Measurements from ENCODE around the gene FEM1B.

The FEM1B gene

DNA sequence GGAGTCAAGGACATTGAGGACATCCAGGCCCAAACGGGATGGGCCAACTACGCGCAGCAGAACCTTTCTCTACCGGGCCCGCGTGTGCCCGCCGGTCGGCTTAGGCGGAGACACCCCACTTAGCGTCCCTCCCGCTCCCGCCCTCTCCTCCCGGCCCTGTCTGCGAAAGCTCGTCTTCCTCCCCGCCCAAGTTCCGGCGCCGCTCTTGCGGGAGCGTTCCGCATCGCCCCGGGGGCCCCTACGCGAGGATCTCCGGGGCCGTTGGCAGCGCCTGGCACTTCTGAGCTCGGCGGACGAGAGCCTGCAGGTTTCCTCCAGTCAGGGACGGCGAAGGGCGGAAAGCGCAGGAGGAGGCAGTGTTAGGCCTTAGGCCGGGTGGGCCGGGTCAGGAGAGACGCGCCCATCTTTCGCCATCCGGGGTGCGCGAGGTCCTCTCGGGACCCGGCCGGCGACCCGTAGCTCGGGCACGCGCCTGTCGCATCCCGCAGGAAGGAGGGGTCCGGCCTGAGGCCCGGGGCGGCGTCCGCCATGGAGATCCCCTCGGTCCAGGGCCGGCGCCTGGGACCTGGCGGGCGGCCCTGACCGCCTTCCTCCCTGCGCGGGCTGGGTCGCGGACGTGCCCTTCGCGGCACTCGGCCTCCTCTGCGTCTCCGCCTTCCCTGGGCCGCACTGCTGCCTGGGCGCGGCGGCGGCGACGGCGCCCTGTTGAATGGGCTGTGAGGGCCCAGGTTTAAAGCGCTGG, at the start of gene FEM1B:
Gene FEM1B, plus strand, starts transcription at position 143 of the 742 bp plus-strand sequence. CDS start 673 bp downstream, outside the sequence.
- ATAC-seq (ENCODE audit: low read depth), result peak; percentile 60
- peaks cover 45% of the 10 kb centered on the region for H3K4me1 ChIP-seq (ENCODE audit: insufficient read depth, poor library complexity, severe bottlenecking)
- TF ChIP-seq, protein P1, sequence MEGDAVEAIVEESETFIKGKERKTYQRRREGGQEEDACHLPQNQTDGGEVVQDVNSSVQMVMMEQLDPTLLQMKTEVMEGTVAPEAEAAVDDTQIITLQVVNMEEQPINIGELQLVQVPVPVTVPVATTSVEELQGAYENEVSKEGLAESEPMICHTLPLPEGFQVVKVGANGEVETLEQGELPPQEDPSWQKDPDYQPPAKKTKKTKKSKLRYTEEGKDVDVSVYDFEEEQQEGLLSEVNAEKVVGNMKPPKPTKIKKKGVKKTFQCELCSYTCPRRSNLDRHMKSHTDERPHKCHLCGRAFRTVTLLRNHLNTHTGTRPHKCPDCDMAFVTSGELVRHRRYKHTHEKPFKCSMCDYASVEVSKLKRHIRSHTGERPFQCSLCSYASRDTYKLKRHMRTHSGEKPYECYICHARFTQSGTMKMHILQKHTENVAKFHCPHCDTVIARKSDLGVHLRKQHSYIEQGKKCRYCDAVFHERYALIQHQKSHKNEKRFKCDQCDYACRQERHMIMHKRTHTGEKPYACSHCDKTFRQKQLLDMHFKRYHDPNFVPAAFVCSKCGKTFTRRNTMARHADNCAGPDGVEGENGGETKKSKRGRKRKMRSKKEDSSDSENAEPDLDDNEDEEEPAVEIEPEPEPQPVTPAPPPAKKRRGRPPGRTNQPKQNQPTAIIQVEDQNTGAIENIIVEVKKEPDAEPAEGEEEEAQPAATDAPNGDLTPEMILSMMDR (IDR thresholded peaks at IDR 0.05; ENCODE audit: poor library complexity, severe bottlenecking), result peak; percentile 61

DNA sequence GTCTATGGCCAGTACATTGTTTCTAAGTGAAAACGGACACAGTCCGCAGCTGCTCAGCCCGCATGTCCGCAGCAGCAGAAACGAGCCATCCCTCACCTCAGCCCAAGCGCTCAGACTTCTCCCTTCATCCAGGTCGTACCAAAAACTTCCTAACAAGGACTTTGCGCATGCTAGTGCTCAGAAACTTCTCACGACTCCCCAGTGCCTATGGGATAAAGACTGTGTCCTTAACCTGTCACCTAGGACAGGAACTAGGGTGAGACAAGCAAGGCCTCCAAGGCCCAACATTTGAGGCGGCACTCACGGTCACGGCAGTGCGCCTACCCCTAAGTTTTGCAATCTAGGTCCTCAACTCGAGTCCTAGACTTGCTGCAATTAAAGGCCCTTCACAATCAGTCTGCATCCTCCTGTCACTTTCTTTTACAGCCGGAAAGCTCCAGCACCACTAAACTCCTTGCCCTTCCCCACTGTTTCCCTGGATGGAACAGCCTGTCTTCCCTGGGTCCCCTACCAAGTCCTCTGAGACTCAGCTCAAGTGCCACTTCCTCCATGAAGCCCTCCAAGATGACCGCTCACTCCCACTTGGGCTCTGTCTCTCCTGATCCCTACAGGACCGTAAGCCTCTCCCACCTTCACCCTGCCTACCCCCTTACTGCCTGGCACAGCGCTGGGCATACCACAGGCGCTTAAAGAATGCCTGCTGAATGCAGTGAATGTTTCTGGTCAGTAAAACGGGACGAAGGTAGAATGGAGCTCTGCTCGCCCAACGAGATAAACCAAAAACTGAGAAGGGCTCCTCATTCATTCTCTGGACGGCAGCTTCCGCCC, 49.2 kb upstream of the FEM1B start:
- 0 out of 2 replicates have a peak, but pooled peaks cover 3% of the 10 kb centered on the region for H3K36me3 ChIP-seq (ENCODE audit: low read depth)
- peak; percentile 38 for DNase-seq (ENCODE audit: low spot score)
- H3K9me3 ChIP-seq (ENCODE audit: severe bottlenecking), result no peaks in the 10 kb centered on the region
- no peaks in the 10 kb centered on the region for H3K27me3 ChIP-seq (ENCODE audit: insufficient read depth, poor library complexity, severe bottlenecking)
- ATAC-seq (ENCODE audit: low read depth), result peak; percentile 1; the same call in 2 of the 3 replicates
- H3K27ac ChIP-seq (ENCODE audit: poor library complexity, severe bottlenecking), result peak overlapping the region; percentile 53
- TF ChIP-seq, protein P1 (IDR thresholded peaks at IDR 0.05; ENCODE audit: poor library complexity, severe bottlenecking), result no peak
- peak overlapping the region; percentile 80 for H3K4me3 ChIP-seq (ENCODE audit: severe bottlenecking)
- no peaks in the 10 kb centered on the region for H3K4me1 ChIP-seq (ENCODE audit: insufficient read depth, poor library complexity, severe bottlenecking)

More for the DNA sequence above, at the start of gene FEM1B:
- Histone ChIP-seq H3K27me3 (ENCODE audit: insufficient read depth, poor library complexity, severe bottlenecking) (no peaks in the 10 kb centered on the region), H3K36me3 (ENCODE audit: low read depth) (peaks cover 31% of the 10 kb centered on the region), H3K27ac (ENCODE audit: poor library complexity, severe bottlenecking) (peak within 1 kb of the TSS; percentile 98), H3K9me3 (ENCODE audit: severe bottlenecking) (no peaks in the 10 kb centered on the region), H3K4me3 (ENCODE audit: severe bottlenecking) (peak within 1 kb of the TSS; percentile 77)
- DNase-seq (ENCODE audit: low spot score), result peak; percentile 96

DNA sequence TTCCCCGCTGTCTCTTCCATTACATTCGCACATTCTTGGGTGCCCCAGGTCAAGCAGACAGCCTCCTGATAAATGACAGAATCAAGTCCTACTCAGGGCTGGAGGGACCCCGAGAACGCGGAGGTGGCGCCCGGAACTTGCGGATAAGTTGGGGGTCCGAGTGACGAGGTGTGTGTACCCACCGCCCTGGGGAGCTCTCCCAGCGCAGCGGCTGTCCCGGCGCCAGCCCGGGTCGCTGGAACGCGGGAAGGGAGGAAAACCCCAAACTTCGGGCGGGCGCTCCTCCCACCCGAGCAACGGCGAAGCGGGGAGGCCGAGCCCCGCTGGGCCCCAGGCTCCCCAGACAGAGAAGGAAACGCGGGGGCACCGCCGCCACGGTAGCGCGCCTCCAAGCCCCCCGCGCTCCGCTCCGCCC, 48.6 kb upstream of the FEM1B start:
- TF ChIP-seq, protein P1 (IDR thresholded peaks at IDR 0.05; ENCODE audit: poor library complexity, severe bottlenecking), result no peak
- H3K4me3 ChIP-seq (ENCODE audit: severe bottlenecking), result peak overlapping the region; percentile 80
- ATAC-seq (ENCODE audit: low read depth), result peak; percentile 8; the same call in 2 of the 3 replicates
- H3K36me3 ChIP-seq (ENCODE audit: low read depth), result 0 out of 2 replicates have a peak, but pooled peaks cover 3% of the 10 kb centered on the region
- peak overlapping the region; percentile 53 for H3K27ac ChIP-seq (ENCODE audit: poor library complexity, severe bottlenecking)
- no peaks in the 10 kb centered on the region for H3K9me3 ChIP-seq (ENCODE audit: severe bottlenecking)
- no peaks in the 10 kb centered on the region for H3K4me1 ChIP-seq (ENCODE audit: insufficient read depth, poor library complexity, severe bottlenecking)
- peak; percentile 67 for DNase-seq (ENCODE audit: low spot score)
- H3K27me3 ChIP-seq (ENCODE audit: insufficient read depth, poor library complexity, severe bottlenecking), result no peaks in the 10 kb centered on the region

DNA sequence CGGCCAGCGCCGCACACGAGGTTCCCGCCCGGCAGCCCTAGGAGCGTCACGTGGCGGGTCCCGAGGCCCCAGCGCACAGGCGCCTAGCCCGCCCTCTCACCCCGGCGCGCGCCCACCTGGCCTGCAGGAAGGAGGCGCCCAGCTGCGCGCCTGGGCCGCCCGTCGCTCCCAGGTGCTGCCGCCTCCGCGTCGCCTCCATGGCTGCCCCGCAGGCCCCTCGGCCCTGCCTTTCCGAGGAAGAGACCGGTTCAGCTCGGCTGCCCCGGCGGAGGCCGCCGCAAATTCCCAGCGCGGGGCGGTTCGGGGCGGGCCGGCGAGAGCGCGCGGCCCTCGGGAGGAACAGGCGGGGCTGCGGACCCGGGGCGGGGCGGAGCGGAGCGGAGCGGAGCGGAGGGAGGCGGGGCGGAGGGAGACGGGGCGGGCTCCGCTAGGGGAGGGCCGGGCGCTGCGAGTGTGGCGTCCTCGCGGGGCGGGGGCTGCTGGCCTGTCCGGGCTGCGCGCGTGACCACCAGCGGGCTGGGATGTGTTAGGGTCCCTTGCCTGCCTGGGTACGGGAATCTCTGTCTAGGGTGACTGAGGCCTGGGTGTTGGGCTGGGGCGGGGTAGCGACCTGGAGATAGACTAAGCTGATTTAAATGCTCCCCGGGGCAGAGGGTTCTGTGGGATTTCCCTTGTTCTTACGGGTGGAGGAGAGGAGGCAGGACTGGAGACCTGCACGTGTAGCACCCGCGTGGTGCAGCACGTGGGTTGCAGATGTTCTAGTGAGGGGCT, 48.0 kb upstream of the FEM1B start, which contains the start of gene CLN6:
Gene CLN6, minus strand, starts transcription at position 343 of the 771 bp plus-strand sequence. Its CDS starts 144 bp downstream, at position 199.
- ATAC-seq (ENCODE audit: low read depth), result peak; percentile 88

More for the DNA sequence above, 48.0 kb upstream of the FEM1B start, which contains the start of gene CLN6:
- peak within 1 kb of the TSS; percentile 53 for H3K27ac ChIP-seq (ENCODE audit: poor library complexity, severe bottlenecking)
- H3K4me3 ChIP-seq (ENCODE audit: severe bottlenecking), result peak within 1 kb of the TSS; percentile 80
- 0 out of 2 replicates have a peak, but pooled peaks cover 3% of the 10 kb centered on the region for H3K36me3 ChIP-seq (ENCODE audit: low read depth)
- H3K27me3 ChIP-seq (ENCODE audit: insufficient read depth, poor library complexity, severe bottlenecking), result no peaks in the 10 kb centered on the region
- TF ChIP-seq, protein P1 (IDR thresholded peaks at IDR 0.05; ENCODE audit: poor library complexity, severe bottlenecking), result no peak
- peak; percentile 89 for DNase-seq (ENCODE audit: low spot score)
- H3K9me3 ChIP-seq (ENCODE audit: severe bottlenecking), result no peaks in the 10 kb centered on the region
- no peaks in the 10 kb centered on the region for H3K4me1 ChIP-seq (ENCODE audit: insufficient read depth, poor library complexity, severe bottlenecking)

Measured in RWPE2 (cell line).